GM18520 (cell line): Measurements from ENCODE around the gene KCNK5.

ENCODE experiments used
- ATAC-seq: cut with Tn5 transposase; IDR thresholded peaks from one replicate; pipeline ENCODE4 v1.9.1; 2021; ENCODE audit not compliant: unreplicated experiment

KCNK5 gene

GRCh38 chr6:39199231-39199940, 29.9 kb downstream of the KCNK5 start:
- ATAC-seq = no peak

- ATAC-seq = no peak
Measured at GRCh38 chr6:39198528-39198927, 30.7 kb downstream of the KCNK5 start.

DNA sequence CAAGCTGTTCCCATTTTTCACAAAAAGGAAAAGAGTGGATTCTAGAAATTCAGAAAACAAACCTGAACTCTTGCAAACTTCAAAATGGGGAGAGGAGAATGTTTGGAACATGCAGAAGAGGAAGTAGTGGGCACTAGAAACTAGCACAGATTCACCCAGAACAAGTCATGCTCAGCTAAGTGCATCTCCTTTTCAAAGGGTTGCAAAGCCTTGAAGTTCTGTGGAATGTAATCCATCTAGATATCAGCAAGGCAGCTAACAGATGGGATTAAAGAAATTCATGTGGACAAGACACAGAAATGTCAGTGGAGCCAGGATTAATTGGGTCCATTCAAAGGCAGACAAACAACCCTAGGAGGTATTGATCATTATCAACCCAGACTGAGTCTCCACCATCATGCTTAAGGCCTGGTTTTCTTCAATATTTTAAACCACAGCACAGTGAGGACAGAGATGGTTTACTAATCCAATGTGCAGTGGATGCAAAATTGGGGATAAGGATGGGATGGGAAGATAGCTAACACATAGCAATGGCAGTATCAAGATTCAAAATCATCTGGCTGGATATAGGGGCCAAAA, 31.3 kb downstream of the KCNK5 start:
- ATAC-seq = no peak

- no peak for ATAC-seq
Measured at GRCh38 chr6:39197521-39197920, 31.8 kb downstream of the KCNK5 start.

GRCh38 chr6:39196673-39197091, 32.6 kb downstream of the KCNK5 start:
- no peak for ATAC-seq

GRCh38 chr6:39195792-39196385, 33.4 kb downstream of the KCNK5 start:
- no peak for ATAC-seq

- ATAC-seq = no peak
Measured at GRCh38 chr6:39194466-39194865, 34.8 kb downstream of the KCNK5 start.

GRCh38 chr6:39193201-39193791, 36.0 kb downstream of the KCNK5 start:
- ATAC-seq = no peak

- ATAC-seq = no peak
Measured at GRCh38 chr6:39192736-39193135, 36.5 kb downstream of the KCNK5 start.

GRCh38 chr6:39191236-39191930, 37.9 kb downstream of the KCNK5 start:
- ATAC-seq = no peak

DNA sequence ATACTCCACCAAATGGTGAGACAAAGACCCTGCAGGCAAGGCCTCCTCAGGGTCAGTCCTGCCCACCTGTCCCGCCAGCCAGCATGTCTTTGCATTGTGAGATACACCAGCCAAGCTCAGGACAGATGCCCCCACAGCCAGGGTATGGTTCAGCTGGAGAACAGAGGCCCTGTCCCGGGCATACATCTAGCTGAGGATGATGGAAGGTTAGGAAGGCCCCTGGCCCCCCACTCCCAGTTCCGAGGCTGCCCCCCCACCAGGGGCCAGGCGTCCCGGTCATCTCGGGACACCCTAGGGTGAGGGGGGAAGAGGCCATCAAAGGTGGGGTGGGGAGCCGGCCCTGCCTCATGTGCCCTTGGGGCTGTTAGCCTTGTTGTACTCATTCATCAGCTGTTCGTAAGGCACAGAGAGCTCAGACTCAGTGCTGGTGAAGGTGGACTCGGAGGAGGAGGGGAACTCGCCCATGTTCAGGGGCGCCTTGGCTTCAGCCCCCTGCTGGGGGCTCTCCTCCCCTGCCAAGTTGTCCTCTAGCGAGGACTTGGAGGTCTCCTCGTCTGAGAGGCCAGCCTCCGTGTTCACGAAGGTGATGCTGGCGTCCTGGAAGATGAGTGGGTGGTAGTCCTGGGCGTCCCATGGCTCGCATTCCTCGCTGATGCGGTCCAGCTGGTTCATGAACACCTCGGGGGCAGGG, 38.6 kb downstream of the KCNK5 start:
- no peak for ATAC-seq

DNA sequence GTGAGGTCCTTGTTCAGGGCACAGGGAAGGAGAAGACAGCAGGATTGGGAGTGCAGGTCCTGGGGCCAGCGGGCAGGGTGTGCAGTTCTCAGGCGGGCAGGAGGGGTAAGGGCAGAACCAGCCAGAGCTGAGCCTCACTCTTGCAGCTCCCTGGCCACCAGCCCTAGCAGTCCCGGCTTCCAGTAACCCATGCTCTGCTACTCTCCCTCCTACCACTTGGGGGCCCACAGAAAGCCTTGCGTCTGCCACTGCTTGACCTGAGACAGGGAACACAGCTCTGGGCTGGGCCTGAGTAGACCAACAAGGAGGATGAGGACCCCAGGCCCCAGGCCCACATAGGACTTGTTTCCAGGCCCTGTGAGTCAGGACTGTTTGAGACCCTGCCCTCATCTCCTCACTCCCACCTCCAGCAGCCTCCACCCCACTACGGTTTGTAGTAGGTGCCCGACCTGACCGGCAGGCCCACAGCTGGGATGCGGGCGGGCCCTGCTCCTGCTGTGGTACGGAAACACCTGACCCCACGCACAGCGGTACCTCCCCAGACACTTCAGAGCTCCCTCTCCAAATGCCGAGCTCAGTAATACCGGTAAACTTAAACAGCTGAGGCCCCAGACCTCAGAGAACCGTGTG, 39.2 kb downstream of the KCNK5 start:
- no peak for ATAC-seq

DNA sequence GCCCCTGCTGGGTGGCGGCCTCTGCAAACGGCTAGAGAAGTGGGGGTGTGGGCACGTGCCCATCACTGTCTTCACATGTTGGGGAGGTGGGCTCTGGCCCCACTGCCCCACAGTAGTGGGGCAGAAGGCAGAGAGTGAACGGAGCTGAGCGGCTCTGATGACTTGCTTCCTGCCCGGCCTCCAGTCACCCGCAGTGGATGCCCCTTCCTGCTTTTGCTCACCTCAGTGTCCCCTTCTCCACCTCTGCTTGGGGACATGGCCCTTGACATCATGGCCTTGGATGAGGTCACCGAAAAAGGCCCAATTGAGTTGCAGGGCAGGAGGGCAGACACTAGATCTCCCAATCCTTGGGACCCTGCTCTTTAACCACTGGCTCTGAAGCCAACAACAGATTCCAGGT, 40.1 kb downstream of the KCNK5 start:
- ATAC-seq = no peak

- ATAC-seq = no peak
Measured at GRCh38 chr6:39188571-39188970, 40.7 kb downstream of the KCNK5 start.

DNA sequence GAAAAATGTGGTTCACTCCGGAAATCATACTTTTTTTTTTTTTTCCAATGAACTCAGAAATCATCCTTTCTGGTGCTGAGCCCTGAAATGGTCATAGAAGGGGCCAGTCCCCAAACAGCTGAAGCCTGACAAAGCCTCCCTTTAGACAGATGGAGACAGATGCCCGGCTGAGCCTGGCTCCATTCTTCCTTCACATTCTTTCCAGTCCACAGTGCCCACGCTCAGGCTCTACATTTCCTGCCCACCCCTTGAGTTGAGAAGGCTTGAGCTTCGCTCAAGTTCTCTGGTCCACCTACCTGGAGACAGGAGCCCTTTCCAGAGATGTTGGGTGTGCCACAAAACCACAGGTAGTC, 41.2 kb downstream of the KCNK5 start:
- ATAC-seq = no peak

DNA sequence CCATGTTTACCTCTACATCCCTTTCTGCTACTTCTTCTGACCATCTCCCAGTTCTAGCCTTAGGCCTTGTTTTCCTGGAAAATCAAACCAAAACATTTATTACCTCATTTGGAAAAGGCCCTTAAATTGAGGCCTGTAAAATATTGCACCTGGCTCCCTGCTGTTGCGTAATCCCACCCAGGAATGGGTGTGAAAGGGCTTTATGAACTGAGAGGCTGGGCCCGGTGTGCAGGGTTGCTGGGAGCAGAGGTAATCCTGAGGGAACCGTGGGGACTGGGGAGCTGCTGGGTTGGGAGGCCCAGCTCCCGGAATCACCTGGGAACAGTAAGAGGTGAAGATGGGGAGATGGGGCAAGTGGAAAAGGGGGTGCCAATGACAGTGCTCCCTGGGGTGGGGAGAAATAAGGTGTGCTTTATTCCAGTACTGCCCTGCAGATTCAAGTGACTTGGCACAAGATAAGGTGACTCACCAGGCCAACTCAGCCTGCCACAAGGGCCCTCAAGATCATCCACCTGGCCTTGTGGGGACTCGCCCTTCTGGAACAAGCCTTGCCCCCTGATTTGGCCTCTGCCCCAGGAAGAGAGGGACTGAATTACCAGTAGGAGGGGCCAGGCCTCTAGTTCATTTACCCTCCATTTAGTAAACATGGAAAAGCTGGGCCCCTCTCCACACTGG, 44.2 kb downstream of the KCNK5 start:
- ATAC-seq = no peak

- ATAC-seq = no peak
Measured at GRCh38 chr6:39182604-39183003, 46.7 kb downstream of the KCNK5 start.

DNA sequence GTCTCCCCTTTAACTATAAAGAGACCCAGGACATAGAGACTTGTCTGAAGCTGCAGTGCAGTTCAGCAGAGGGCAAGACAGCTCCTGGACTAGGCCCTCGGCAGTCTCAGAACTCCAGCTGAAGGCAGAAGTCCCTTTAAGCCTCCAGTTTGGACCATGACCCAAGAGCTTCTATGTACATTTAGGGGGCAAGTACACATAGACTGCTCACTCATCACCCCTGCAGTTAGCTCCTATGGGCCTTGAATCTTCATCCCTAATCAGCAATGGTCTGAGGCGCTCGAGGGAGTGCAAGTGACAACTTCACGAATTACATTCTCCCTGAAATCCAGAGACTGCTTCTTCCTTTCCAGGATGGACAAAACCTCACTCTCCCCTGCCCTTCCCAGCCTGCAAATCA, 47.4 kb downstream of the KCNK5 start:
- no peak for ATAC-seq

- ATAC-seq = no peak
Measured at GRCh38 chr6:39181333-39181732, 47.9 kb downstream of the KCNK5 start.

- ATAC-seq = no peak
Measured at GRCh38 chr6:39178804-39179203, 50.5 kb downstream of the KCNK5 start.
